Measurements from ENCODE around the gene MTSS2. TPM values are rescaled to one million over a fixed set of nuclear protein-coding genes. Genes with fewer than 3 reads are reported as not detected.

Gene MTSS2
- total RNA-seq, 1 experiment from 2014 or later, result 52.0 TPM

DNA sequence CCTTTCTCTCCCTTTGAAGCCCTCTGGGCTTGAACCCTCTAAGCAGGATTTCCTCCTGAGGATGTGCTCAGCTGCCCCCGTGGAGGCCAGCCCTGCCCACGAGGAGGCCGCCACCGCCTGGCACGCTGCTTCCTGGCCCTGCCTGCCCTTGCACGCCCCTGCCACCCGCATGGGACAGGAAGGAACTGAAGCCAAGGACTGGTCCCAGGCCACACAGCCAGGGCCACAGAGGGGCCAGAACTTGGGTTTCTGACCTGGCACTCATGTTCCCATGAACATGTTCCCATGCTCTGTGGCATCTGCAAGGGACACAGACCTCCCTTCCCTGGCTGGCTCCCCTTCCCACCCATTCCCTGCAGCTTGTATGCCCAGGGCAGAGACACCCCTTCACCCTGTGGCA, 24.1 kb upstream of the MTSS2 start:
- ChIA-PET CTCF (no interaction called here), POLR2A (ENCODE audit: unreplicated experiment) (no interaction called here)
- Histone ChIP-seq H3K9me3 (ENCODE audit: insufficient read depth, low read depth) (no peaks in the 10 kb centered on the region), H3K4me1 (replicated peaks; ENCODE audit: insufficient read depth) (peaks cover 35% of the 10 kb centered on the region), H3K27me3 (ENCODE audit: insufficient read depth, low read depth) (no peaks in the 10 kb centered on the region), H3K27ac (no peak overlapping the region), H3K4me3 (no peak overlapping the region), H3K4me2 (no peak overlapping the region), H2AFZ (no peak overlapping the region), H4K20me1 (ENCODE audit: insufficient read depth) (no peaks in the 10 kb centered on the region), H3F3A (ENCODE audit: insufficient read depth, low read depth) (peaks cover 29% of the 10 kb centered on the region), H3K79me2 (ENCODE audit: low read depth) (peaks cover 8% of the 10 kb centered on the region; the same call in 1 of the 2 replicates), H3K36me3 (ENCODE audit: low read depth) (no peaks in the 10 kb centered on the region), H3K9me2 (ENCODE audit: insufficient read depth) (no peaks in the 10 kb centered on the region)
- BruUV-seq (replicated peaks), result no TSS peak
- no peak for DNase-seq
- TF ChIP-seq, protein P1, sequence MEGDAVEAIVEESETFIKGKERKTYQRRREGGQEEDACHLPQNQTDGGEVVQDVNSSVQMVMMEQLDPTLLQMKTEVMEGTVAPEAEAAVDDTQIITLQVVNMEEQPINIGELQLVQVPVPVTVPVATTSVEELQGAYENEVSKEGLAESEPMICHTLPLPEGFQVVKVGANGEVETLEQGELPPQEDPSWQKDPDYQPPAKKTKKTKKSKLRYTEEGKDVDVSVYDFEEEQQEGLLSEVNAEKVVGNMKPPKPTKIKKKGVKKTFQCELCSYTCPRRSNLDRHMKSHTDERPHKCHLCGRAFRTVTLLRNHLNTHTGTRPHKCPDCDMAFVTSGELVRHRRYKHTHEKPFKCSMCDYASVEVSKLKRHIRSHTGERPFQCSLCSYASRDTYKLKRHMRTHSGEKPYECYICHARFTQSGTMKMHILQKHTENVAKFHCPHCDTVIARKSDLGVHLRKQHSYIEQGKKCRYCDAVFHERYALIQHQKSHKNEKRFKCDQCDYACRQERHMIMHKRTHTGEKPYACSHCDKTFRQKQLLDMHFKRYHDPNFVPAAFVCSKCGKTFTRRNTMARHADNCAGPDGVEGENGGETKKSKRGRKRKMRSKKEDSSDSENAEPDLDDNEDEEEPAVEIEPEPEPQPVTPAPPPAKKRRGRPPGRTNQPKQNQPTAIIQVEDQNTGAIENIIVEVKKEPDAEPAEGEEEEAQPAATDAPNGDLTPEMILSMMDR (conservative IDR thresholded peaks at IDR 0.05), result no peak
- TF ChIP-seq EZH2 (IDR thresholded peaks at IDR 0.05; ENCODE audit: low read depth), result no peak
- intact Hi-C loops (cut with micrococcal nuclease; ENCODE audit: unreplicated experiment), result no loop called here

DNA sequence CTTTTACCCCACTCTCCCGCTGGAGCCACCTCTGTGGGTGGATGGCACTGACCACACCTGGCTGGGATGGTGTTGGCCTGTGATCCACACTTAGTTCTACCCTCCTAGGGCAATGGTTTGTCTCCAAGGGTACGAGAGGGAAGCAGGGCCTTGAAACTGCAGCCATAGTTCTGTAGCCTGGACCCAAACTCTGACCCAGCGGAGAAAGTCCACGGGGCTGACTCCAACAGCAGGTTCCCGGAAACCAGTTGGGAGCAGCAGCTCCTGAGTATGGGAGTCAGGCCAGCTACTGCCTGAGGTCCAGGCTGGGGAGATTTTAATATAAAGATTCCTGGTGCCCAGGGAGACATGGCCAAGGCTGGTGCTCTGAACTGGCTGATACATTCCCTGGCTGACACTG, 23.6 kb upstream of the MTSS2 start:
- intact Hi-C loops (cut with micrococcal nuclease; ENCODE audit: unreplicated experiment), result no loop called here
- Histone ChIP-seq H3K36me3 (ENCODE audit: low read depth) (no peaks in the 10 kb centered on the region), H3K79me2 (ENCODE audit: low read depth) (peaks cover 8% of the 10 kb centered on the region; the same call in 1 of the 2 replicates), H3K4me2 (no peak overlapping the region), H3F3A (ENCODE audit: insufficient read depth, low read depth) (peaks cover 25% of the 10 kb centered on the region), H3K27me3 (ENCODE audit: insufficient read depth, low read depth) (no peaks in the 10 kb centered on the region), H3K4me1 (replicated peaks; ENCODE audit: insufficient read depth) (peaks cover 30% of the 10 kb centered on the region), H3K9me3 (ENCODE audit: insufficient read depth, low read depth) (no peaks in the 10 kb centered on the region), H4K20me1 (ENCODE audit: insufficient read depth) (no peaks in the 10 kb centered on the region), H3K4me3 (no peak overlapping the region), H2AFZ (no peak overlapping the region), H3K9me2 (ENCODE audit: insufficient read depth) (no peaks in the 10 kb centered on the region), H3K27ac (no peak overlapping the region)
- POLR2A ChIA-PET (ENCODE audit: unreplicated experiment), result interaction anchor here (0.7 kb wide), 1 partner anchor 42 kb away, joined by 4 read pairs; no protein-coding TSS in a partner anchor
- DNase-seq, result no peak
- CTCF ChIA-PET, result no interaction called here
- no peak for TF ChIP-seq EZH2 (IDR thresholded peaks at IDR 0.05; ENCODE audit: low read depth)
- TF ChIP-seq, protein P1 (conservative IDR thresholded peaks at IDR 0.05), result no peak
- BruUV-seq (replicated peaks), result no TSS peak

DNA sequence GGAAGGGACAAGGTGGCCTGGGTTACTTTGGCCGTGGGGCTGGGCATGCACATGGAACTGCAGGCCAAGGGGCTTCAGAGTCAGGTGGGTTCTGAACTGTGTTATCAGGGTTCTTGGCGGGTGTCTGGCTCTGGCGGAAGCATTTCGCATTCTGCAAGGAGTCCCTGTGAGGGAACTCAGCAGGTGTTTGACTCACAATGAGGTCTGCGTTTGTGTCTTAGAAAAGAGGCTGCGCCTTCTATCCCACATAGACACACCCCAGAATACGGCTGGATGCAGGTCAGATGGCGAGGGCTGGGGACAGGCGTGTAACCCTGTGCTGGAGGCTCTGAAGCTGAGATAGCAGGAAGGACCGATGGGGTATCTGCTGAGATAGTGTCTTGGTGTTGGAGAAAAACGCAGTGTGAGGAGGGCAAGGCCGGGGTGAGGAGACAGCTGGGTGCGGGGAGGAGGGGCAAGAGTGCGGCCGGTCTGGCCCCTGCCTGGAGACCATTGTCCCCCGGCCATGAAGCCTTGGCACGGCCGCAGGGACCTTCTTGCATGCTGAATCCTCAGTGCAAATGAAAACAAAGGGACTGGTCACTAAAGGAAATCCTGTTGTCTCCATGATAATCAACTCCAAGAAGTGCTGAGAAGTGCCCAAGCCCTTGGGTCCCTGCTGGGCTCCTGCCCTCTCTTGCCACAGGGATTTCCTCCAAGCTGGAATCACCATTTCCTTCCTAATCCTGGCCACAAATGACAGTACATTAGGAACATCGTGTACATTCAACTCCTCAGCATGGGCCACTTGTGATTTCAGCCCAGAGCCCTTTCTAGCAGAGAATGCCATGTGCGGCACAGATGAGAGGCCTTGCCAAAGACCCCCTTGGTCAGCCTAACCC, 22.8 kb upstream of the MTSS2 start:
- no peaks in the 10 kb centered on the region for H3K27me3 ChIP-seq (ENCODE audit: insufficient read depth, low read depth)
- H3K79me2 ChIP-seq (ENCODE audit: low read depth), result 0 out of 2 replicates have a peak, but pooled peaks cover 8% of the 10 kb centered on the region
- H3K4me3 ChIP-seq, result no peak overlapping the region
- intact Hi-C loops (cut with micrococcal nuclease; ENCODE audit: unreplicated experiment), result no loop called here
- CTCF ChIA-PET, result no interaction called here
- 0 out of 2 replicates have a peak overlapping the region, but pooled peaks have one; percentile 66 for H3K4me2 ChIP-seq
- H3K9me3 ChIP-seq (ENCODE audit: insufficient read depth, low read depth), result no peaks in the 10 kb centered on the region
- peak overlapping the region; percentile 60 for H3K27ac ChIP-seq
- no TSS peak for BruUV-seq (replicated peaks)
- no peaks in the 10 kb centered on the region for H4K20me1 ChIP-seq (ENCODE audit: insufficient read depth)
- POLR2A ChIA-PET (ENCODE audit: unreplicated experiment), result no interaction called here
- DNase-seq, result no peak
- H2AFZ ChIP-seq, result no peak overlapping the region
- no peaks in the 10 kb centered on the region for H3K36me3 ChIP-seq (ENCODE audit: low read depth)
- TF ChIP-seq, protein P1 (conservative IDR thresholded peaks at IDR 0.05), result no peak
- TF ChIP-seq EZH2 (IDR thresholded peaks at IDR 0.05; ENCODE audit: low read depth), result no peak
- no peaks in the 10 kb centered on the region for H3K9me2 ChIP-seq (ENCODE audit: insufficient read depth)
- peaks cover 25% of the 10 kb centered on the region for H3K4me1 ChIP-seq (replicated peaks; ENCODE audit: insufficient read depth)
- peaks cover 22% of the 10 kb centered on the region for H3F3A ChIP-seq (ENCODE audit: insufficient read depth, low read depth)

All from PC-9 (cell line).